Measurements from ENCODE around the gene KRT6B.
A peak's percentile ranks its signal among the peaks of the same experiment; 100 is the strongest.
"Not testable (repeated sequence)": the region's sequence is repeated elsewhere in the genome, so short reads cannot be mapped to it uniquely, and the experiment has no call there.

The KRT6B gene

GRCh38 chr12:52452101-52452500 lies at the start of gene KRT6B:
Gene KRT6B, minus strand, starts transcription at chr12:52452146. Its CDS starts 68 bp downstream, at chr12:52452078.
- DNase-seq (ENCODE audit: low spot score): no peak

GRCh38 chr12:52501490-52501889 lies 49.5 kb upstream of the KRT6B start:
- DNase-seq (ENCODE audit: low spot score): no peak

DNA sequence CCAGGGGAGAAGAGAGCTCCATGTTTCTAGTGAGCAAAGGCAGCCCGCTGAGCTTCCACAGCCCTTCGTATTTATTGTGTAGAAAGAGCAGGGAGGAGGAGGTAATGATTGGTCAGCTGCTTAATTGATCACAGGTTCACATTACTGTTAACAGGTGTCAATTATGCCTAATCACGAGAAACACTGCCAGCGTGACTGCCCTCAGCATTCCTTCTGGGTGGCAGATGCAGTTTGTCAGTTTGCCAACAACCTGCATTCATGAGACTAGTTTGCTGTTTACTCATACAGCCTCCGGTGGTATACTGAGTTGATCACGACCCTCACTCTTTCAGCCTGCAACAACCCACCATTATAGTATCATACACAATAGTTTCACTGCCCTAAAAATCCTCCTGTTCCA lies 48.6 kb upstream of the KRT6B start:
- DNase-seq (ENCODE audit: low spot score): not testable (repeated sequence)

DNA sequence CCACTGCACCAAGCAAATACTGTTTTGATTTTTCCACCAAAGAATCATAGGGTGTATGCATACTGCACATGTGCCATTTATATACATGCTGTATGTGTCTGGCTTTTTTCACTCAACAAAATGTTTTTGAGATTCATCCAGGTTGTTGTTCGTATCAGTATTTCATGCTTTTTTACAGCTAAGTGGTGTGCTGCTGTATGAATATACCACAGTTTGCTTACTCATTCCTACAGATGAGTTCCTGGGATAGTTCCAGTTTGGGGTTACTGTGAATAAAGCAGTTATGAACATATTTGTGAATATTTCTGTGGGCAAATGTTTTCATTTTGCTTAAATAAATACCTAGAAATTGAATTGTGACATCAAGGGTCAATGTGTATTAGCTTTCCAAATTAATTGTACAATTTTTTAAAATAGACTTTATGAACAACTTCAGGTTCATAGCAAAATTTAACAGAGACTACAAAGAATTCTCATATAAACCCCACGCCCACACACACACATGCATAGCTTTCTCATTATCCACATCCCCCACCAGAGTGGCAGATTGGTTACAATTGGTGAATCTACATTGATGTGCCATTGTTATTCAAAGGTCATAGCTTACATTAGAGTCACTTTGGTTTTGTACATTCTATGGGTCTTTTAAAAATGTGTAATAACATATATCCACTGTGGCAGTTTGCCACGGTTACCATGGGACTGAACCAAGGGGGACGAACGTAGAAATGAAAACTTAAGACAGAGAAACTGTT lies 48.0 kb upstream of the KRT6B start:
- no peak for DNase-seq (ENCODE audit: low spot score)

DNA sequence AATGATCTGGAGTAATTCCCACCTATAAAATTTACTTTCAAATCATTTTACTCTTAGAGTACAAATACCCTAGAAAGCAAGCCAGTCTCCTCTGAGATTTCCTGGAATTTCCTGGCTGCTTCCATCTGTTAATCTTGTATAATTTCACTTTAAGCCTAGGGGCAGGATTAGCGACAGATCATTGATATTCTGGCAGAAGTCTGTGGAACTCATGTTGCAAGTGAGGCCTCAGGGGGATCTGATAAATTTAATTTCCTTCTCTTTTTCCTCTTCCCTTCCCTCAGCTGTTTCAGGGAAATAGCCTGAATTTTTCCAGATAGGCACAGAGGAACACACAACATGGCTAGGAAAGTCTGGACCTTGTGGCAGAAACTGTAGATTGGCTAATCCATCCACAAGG lies 47.0 kb upstream of the KRT6B start:
- DNase-seq (ENCODE audit: low spot score): no peak

DNA sequence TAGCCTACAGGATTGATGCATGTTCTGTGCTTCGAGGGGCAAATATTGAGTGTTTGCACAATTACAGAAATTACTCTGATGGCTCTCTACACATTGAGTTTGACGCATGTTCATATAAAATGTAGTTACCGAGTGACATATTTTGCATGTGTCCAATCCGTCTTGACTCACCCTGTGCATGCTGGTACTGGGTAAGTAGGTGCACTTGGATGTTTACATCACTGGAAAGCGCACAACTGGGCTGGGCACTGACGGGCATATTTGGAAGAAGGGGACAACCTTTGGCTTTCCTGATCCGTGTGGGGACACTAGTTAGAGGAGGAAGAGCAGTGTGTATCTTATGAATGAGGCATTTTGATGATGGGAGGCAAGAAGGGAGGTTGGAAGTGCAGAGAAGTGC lies 46.0 kb upstream of the KRT6B start:
- DNase-seq (ENCODE audit: low spot score): no peak

DNA sequence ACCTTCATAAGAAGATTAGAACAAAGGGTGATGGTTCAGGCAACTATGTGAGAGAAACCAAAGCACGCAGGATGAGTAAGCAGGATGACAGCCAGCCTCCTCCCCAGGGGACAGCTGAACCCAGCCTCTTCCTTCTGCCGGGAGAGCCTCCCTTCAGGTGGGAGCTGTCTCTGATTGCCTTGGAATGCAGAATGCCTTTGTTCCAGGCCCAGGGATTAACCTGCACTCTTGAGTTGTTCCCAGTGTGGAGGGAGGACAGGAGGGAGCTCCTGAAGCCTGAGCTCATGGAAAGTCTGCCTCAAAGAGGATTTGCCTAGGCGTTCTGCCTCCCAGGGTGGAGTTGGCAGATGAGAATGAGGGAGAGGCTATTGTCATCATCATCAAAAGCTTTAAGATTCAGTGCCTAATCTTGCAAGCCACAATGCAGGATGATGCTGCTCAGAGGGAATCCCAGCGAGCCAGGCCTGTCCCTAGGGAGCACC lies 44.7 kb upstream of the KRT6B start:
- DNase-seq (ENCODE audit: low spot score): no peak

- no peak for DNase-seq (ENCODE audit: low spot score)
Observed at GRCh38 chr12:52496054-52496453, 44.1 kb upstream of the KRT6B start.

DNA sequence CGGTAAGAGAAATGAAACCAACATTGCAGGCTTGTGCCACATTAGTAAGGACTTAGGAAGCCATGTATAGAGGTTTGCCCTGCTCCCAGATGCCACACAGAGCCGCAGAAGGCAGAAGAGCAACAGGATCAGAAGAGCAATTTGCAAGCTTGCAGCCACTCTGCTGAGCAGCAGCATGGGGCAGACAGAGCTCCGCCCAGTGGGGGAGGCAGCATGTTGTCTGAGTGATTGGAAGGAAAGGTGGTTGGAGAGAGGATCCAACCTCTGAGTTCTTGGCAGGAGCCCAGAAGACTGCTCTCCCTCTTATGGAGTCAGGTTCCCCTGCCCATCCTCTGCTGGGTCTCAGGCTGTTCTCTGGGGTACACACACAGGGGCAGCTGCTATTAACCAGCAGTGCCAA lies 43.4 kb upstream of the KRT6B start:
- peak; percentile 34 for DNase-seq (ENCODE audit: low spot score)

GRCh38 chr12:52494518-52494917 lies 42.6 kb upstream of the KRT6B start:
- DNase-seq (ENCODE audit: low spot score): no peak

DNA sequence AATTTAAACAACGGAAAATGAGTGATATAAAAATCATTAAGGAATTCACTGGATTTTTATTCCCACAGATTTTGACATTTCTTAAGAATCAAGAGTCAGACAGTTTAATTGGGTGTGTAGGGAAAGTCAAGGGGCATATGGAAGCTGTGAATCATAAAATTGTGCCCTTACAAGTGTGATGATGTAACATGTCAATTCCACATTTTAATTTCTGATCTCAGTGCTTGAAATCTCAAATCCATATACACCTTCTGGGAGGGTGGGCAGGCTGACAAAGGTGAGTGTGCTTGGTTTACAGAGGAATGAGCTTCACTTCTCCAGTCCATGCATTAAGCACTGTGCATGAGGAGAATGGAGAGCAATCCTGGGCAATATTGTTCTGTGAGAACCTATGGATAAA lies 42.2 kb upstream of the KRT6B start:
- no peak for DNase-seq (ENCODE audit: low spot score)

GRCh38 chr12:52493172-52493571 lies 41.2 kb upstream of the KRT6B start, which contains the start of gene KRT6A:
Gene KRT6A, minus strand, starts transcription at chr12:52493257. Its CDS starts 69 bp downstream, at chr12:52493188.
- DNase-seq (ENCODE audit: low spot score): no peak

DNA sequence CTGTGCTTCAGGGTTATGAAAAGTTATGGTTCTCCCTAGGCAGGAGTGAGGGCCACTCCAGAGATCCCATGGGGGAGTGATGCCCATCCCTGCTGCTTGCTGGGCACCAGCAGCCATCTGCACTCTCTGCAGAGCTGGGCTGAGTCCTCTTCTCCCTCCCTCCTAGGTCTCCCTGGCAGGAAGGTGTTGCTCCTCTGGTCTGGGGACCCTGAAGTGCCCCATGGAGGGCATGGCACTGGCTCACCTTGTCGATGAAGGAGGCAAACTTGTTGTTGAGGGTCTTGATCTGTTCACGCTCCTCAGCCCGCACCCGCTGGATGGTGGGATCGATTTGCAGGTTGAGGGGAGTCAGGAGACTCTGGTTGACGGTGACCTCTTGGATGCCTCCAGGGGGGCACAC lies 40.5 kb upstream of the KRT6B start:
- DNase-seq (ENCODE audit: low spot score): not testable (repeated sequence)

DNA sequence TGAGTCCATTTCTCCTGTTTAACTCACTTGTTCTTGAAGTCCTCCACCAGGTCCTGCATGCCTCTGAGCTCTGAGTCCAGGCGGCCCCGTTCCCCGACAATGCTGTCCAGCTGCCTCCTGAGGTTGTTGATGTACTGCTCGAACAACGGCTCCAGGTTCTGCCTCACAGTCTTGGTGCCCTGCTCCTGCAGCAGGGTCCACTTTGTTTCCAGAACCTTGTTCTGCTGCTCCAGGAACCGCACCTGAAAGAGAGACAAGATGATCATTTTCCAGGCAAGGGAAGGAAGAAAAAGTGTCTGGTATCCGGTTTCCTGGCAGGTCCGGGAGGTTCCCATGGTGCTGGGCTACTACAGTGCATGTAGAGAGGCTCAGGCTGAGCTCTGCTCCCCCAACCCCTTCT lies 39.5 kb upstream of the KRT6B start:
- DNase-seq (ENCODE audit: low spot score): not testable (repeated sequence)

DNA sequence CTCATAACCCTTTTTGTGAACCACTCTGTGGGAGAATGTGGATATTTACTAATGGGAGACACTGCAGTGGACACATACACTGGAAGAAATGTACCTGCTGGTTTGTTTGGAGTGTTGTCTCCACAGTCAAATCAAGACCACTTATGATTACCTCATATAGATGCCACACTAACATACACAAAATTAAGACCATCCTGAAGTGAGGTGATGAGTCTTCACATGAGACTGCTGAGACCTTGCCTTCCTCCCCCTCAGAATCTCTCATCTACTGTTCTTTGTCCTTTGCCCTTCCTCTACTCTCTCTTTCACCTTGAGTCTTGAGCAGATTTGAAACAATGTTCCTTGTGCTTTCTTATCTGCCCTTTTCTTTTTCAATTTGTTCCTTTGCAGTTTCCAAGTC lies 36.8 kb upstream of the KRT6B start:
- no peak for DNase-seq (ENCODE audit: low spot score)

- not testable (repeated sequence) for DNase-seq (ENCODE audit: low spot score)
Observed at GRCh38 chr12:52487744-52488443, 35.9 kb upstream of the KRT6B start.

- no peak for DNase-seq (ENCODE audit: low spot score)
Observed at GRCh38 chr12:52487211-52487610, 35.3 kb upstream of the KRT6B start.

GRCh38 chr12:52486166-52487105 lies 34.5 kb upstream of the KRT6B start:
- DNase-seq (ENCODE audit: low spot score): no peak

DNA sequence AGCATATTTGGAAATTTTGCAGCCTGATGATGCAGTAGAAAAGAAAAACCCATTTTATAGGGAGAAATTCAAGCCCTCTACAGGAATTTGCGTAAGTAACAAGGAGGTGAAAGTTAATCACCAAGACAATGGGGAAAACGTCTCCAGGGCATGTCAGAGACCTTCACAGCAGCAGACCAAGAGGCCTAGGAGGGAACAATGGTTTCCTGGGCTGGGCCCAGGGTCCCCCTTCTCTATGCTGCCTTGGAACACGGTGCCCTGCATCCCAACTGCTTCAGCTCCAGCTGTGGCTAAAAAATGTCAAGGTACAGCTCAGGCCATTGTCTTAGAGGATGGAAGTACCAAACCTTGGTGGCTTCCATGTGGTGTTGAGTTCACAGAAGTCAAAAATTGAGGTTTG lies 28.1 kb upstream of the KRT6B start:
- DNase-seq (ENCODE audit: low spot score): no peak

- DNase-seq (ENCODE audit: low spot score): no peak
Observed at GRCh38 chr12:52477651-52478050, 25.7 kb upstream of the KRT6B start.

DNA sequence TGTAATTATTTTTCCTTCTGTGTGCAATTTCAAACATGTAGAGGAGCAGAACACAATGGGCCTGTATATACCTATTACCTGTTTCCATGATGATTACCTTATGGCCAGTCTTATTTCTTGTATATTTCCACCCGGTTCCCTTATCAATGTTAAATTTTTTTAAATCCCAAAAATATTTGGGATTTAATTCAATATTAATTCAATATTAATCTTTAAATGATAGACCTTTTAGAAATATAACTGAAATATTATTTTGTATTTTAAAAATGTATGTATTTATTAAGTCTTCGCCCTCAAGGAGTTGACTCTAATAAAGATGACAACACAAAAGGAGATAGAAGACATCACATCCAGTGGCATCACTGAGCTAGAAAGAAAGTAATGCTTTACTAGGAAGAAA lies 22.3 kb upstream of the KRT6B start:
- DNase-seq (ENCODE audit: low spot score): no peak

GRCh38 chr12:52473768-52474167 lies 21.8 kb upstream of the KRT6B start, which contains the start of gene KRT6C:
Gene KRT6C, minus strand, starts transcription at chr12:52473805. Its CDS starts 68 bp downstream, at chr12:52473737.
- no peak for DNase-seq (ENCODE audit: low spot score)

Measured in D341Med (cell line).